Activated CD8-positive, alpha-beta memory T cell treated with anti-CD3 and anti-CD28 coated beads, Interleukin-2, amount 10 ng/mL, durations not matched to agents 7 days and 5 days (primary cell): ENCODE results near the gene PROSER1. TPM values are rescaled to one million over a fixed set of nuclear protein-coding genes. Genes with fewer than 3 reads are reported as not detected.
A peak's percentile ranks its signal among the peaks of the same experiment; 100 is the strongest.

Source experiments
- ATAC-seq: fragments of 150-1000 bp; cut with Tn5 transposase; one replicate; pipeline ENCODE4 v1.10.0; 2021; ENCODE audit warnings: moderate library complexity
- CTCF ChIA-PET: fragments of 350-600 bp; sonication (Branson Sonifier 250); formaldehyde crosslinking; loops from one replicate; lab custom pipeline; 2021; ENCODE audit warnings: antibody characterized with exemption; lab: Charles Lee
- DNase-seq: peaks from one replicate; pipeline ENCODE4 v3.0.0-alpha.2; 2020
- H3K27ac Mint-ChIP-seq: one replicate; pipeline ENCODE4 v1.8.0; 2021; ENCODE audit warnings: mild to moderate bottlenecking, mixed read lengths
- H3K27me3 Mint-ChIP-seq: one replicate; pipeline ENCODE4 v1.8.0; 2021; ENCODE audit warnings: mixed read lengths
- H3K36me3 Mint-ChIP-seq: one replicate; pipeline ENCODE4 v1.8.0; 2021; ENCODE audit warnings: mild to moderate bottlenecking, mixed read lengths
- H3K4me1 Mint-ChIP-seq: one replicate; pipeline ENCODE4 v1.8.0; 2021; ENCODE audit warnings: mixed read lengths
- H3K4me3 Mint-ChIP-seq: one replicate; pipeline ENCODE4 v1.8.0; 2021; ENCODE audit warnings: mild to moderate bottlenecking, moderate library complexity, mixed read lengths
- H3K9me3 Mint-ChIP-seq: one replicate; pipeline ENCODE4 v1.8.0; 2022; ENCODE audit warnings: low read depth, mixed read lengths
- total RNA-seq, 2 experiments: library from RNA; stranded (reverse); gene quantifications; one replicate each; pipeline ENCODE4 v1.2.3, GENCODE V29; 2021

Gene PROSER1
- total RNA-seq, 2 experiments from 2014 or later, result 65.0 to 89.2 TPM

DNA sequence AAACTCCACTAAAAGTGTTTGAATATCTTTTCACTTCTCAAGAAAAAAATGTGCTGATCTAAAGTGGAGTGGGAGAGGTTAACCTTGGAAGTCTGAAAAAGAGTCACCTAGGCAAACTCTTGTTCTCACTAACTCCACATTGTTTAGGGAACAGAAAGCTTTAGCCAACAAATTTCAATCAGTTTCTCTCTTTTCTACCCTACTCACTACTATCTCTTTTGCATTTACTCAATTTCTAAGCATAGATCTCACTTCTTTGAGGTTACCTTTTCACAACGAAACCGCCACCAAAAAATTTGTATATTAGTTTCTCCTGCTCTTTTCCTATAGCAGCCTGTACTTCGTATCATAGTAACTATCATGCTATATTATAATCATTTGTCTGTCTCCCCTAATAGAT is 6.6 kb upstream of the PROSER1 start:
- peaks cover 19% of the 10 kb centered on the region for H3K4me1 Mint-ChIP-seq
- no peaks in the 10 kb centered on the region for H3K9me3 Mint-ChIP-seq
- H3K27ac Mint-ChIP-seq, result no peak overlapping the region
- DNase-seq (no peak), ATAC-seq (no peak)
- peaks cover 42% of the 10 kb centered on the region for H3K36me3 Mint-ChIP-seq
- H3K27me3 Mint-ChIP-seq, result no peaks in the 10 kb centered on the region
- no peak overlapping the region for H3K4me3 Mint-ChIP-seq
- CTCF ChIA-PET, result no interaction called here

DNA sequence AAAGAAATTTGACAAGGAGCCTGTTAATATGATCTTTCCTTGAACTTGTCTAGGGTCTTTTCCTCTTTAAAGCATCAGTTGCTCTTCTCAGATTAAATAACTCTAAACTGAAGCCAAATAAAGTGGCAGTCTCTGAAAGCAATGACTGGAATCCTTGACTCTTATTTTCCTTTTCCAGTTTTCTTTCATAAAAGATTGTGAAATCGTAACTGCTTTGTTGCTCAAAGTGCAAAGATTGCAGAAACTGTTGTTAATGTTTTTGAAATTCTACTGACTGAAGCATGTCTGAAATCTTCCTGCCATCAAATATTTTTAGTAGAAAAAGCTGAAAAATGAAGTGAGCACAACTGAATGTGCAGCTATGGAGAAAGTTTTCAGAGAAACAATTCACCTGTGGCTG is 2.3 kb upstream of the PROSER1 start:
- CTCF ChIA-PET, result no interaction called here
- H3K9me3 Mint-ChIP-seq, result no peaks in the 10 kb centered on the region
- H3K27ac Mint-ChIP-seq, result no peak overlapping the region
- H3K4me3 Mint-ChIP-seq, result peak overlapping the region; percentile 24
- H3K4me1 Mint-ChIP-seq, result peaks cover 30% of the 10 kb centered on the region
- H3K27me3 Mint-ChIP-seq, result no peaks in the 10 kb centered on the region
- peaks cover 30% of the 10 kb centered on the region for H3K36me3 Mint-ChIP-seq
- no peak for ATAC-seq
- DNase-seq, result no peak

DNA sequence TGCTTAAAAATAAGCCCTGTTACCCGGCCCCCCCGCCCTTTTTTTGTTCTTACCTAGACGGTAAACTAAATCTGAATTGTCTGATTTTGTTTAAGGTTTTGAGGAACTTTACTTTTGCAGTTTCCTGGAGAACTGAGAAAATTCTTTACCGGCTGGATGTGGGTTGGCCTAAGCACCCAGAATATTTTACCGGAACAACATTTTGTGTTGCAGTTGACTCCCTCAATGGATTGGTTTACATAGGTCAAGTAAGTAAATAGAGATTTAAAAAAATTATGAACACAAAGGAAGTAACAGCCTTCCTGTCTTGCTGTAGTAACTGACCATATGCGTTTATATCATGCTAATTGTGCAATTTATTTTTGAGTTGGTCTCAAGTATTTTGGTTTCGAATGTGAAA is 1.2 kb upstream of the PROSER1 start:
- CTCF ChIA-PET, result interaction anchor here (1.1 to 2.4 kb wide), 3 partner anchors 9 to 16 kb away, joined by 3 to 8 read pairs (median 3); no protein-coding TSS in a partner anchor
- DNase-seq (no peak), ATAC-seq (no peak)
- Mint-ChIP-seq H3K27me3 (no peaks in the 10 kb centered on the region), H3K4me1 (peaks cover 41% of the 10 kb centered on the region), H3K27ac (peak overlapping the region; percentile 93), H3K4me3 (peak overlapping the region; percentile 88), H3K36me3 (peaks cover 18% of the 10 kb centered on the region), H3K9me3 (no peaks in the 10 kb centered on the region)

DNA sequence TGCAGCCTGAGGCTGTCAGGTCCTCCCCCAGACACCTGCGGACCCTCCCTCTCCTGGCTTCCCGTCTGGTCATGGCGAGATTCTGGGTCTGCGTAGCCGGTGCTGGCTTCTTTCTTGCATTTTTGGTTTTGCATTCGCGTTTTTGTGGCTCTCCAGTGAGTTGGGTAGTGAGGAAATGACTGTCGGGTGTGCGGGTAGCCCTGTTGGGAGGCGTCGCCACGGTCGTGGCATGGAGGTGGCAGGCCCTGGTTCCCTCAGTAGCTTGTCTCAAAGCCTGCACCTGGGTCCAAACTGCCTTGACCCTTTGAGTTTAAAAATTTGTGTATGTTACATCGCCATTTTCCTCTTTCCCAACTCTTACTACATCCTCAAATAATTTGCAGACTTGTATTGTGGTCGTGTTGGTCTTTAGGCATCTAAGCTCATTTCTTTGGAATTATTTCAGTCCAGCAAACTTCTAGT is 711 bp upstream of the PROSER1 start:
- peak; percentile 50 for ATAC-seq
- H3K4me3 Mint-ChIP-seq, result peak overlapping the region; percentile 88
- peaks cover 17% of the 10 kb centered on the region for H3K36me3 Mint-ChIP-seq
- peak overlapping the region; percentile 93 for H3K27ac Mint-ChIP-seq
- no peaks in the 10 kb centered on the region for H3K9me3 Mint-ChIP-seq
- DNase-seq, result peak; percentile 82
- no peaks in the 10 kb centered on the region for H3K27me3 Mint-ChIP-seq
- CTCF ChIA-PET, result interaction anchor here (1.1 to 2.4 kb wide), 6 partner anchors 9 to 574 kb away, joined by 3 to 8 read pairs (median 4); no protein-coding TSS in a partner anchor
- H3K4me1 Mint-ChIP-seq, result peaks cover 45% of the 10 kb centered on the region

DNA sequence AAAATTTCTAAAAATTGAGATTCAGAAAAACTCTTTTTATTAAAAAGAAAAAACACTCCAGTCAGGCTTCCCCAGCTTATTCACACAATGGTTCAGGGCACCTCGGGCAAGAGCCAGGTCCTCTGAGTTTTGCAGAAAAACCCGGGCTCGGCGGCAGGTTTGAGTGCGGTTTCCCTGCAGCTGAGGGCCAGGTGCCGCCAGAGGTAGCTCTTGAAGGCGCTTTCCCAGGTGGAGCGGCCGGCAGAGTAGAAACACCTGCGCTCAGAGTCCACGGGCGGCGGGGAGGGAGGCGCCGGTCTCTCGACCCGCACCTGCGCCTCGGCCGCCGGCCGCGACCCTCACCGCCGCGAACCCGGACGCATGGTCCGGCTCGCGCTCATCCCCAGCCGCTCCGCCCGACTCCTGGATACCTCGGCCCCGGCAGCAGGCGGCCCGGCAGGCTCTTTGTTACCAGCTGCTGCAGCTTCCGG is 444 bp downstream of the PROSER1 start:
- no peaks in the 10 kb centered on the region for H3K27me3 Mint-ChIP-seq
- H3K36me3 Mint-ChIP-seq, result peaks cover 12% of the 10 kb centered on the region
- H3K9me3 Mint-ChIP-seq, result no peaks in the 10 kb centered on the region
- ATAC-seq (no peak), DNase-seq (no peak)
- peak overlapping the region; percentile 88 for H3K4me3 Mint-ChIP-seq
- peak overlapping the region; percentile 93 for H3K27ac Mint-ChIP-seq
- H3K4me1 Mint-ChIP-seq, result peaks cover 48% of the 10 kb centered on the region
- CTCF ChIA-PET, result interaction anchor here (0.8 to 2.4 kb wide), 7 partner anchors 9 to 575 kb away, joined by 3 to 8 read pairs (median 4); no protein-coding TSS in a partner anchor

DNA sequence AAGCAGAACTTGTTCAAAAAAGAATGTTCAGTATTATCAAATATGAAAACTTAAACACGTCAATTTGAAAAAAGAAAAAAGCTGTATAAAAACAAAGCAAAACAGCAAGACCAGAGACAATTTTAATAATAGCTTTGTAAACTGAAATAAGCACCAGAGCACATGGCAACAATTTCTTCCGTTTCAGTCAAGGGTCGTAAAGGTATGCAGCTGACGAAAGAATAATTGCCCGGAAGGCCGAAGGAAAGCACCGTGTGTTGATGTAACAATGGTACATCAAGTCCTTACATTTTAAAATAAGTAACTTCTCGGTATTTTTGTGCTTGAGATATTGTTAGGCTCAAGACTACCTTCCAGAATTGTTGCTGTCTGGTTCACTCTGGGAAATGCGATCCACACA is 1.7 kb downstream of the PROSER1 start:
- no peaks in the 10 kb centered on the region for H3K27me3 Mint-ChIP-seq

DNA sequence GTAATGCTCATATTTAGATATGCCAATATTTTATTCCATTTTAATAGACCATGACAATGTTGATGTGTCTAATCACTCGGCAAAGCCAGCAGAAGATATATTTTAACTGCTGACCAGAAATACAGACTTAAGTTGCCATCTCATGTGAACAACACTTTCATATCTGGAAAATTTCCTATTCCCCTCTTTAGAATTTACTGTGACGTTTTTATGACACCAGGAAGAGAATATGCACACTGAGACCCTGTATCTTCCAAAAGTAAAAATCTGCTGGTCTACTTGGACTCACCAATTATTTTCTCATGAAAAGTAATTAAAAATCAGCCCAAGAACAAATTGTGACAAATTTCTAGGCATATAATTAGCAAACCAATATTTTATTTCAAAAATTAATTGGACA is 2.1 kb downstream of the PROSER1 start:
- peak overlapping the region; percentile 87 for H3K27ac Mint-ChIP-seq
- DNase-seq (no peak), ATAC-seq (no peak)
- CTCF ChIA-PET, result interaction anchor here (1.0 kb wide), 1 partner anchor 14 kb away, joined by 3 read pairs; no protein-coding TSS in a partner anchor
- H3K4me3 Mint-ChIP-seq, result peak overlapping the region; percentile 88
- H3K9me3 Mint-ChIP-seq, result no peaks in the 10 kb centered on the region
- H3K4me1 Mint-ChIP-seq, result peaks cover 49% of the 10 kb centered on the region
- no peaks in the 10 kb centered on the region for H3K27me3 Mint-ChIP-seq
- peaks cover 18% of the 10 kb centered on the region for H3K36me3 Mint-ChIP-seq

More for the DNA sequence above, 1.7 kb downstream of the PROSER1 start:
- ATAC-seq, result no peak
- CTCF ChIA-PET, result interaction anchor here (0.8 to 1.0 kb wide), 2 partner anchors 14 to 62 kb away, joined by 3 read pairs; no protein-coding TSS in a partner anchor
- H3K4me1 Mint-ChIP-seq, result peaks cover 52% of the 10 kb centered on the region
- H3K36me3 Mint-ChIP-seq, result peaks cover 19% of the 10 kb centered on the region
- H3K27ac Mint-ChIP-seq, result peak overlapping the region; percentile 87
- no peaks in the 10 kb centered on the region for H3K9me3 Mint-ChIP-seq
- DNase-seq, result peak; percentile 54
- H3K4me3 Mint-ChIP-seq, result peak overlapping the region; percentile 88

DNA sequence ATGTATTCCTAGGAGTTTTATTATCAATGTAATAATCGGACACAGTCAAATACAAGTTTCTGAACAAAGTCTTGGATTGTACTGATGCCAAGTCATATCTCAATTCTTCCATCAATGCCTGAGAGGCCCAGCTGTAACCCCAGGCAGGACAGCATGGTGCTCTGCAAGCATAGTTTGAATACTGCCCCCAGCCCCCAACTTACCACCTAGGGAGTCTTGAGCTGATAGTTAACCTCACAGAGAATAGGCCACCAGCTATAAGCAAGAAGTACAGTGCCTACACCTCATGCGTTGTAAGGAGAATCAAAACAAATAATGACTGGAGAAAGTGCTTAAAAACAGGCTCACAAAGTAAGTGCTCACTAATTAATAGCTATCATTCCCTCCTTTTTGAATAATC is 2.7 kb downstream of the PROSER1 start:
- CTCF ChIA-PET, result no interaction called here
- Mint-ChIP-seq H3K36me3 (peaks cover 12% of the 10 kb centered on the region), H3K4me1 (peaks cover 44% of the 10 kb centered on the region), H3K4me3 (peak overlapping the region; percentile 88), H3K9me3 (no peaks in the 10 kb centered on the region), H3K27ac (peak overlapping the region; percentile 87), H3K27me3 (no peaks in the 10 kb centered on the region)
- DNase-seq (no peak), ATAC-seq (no peak)

DNA sequence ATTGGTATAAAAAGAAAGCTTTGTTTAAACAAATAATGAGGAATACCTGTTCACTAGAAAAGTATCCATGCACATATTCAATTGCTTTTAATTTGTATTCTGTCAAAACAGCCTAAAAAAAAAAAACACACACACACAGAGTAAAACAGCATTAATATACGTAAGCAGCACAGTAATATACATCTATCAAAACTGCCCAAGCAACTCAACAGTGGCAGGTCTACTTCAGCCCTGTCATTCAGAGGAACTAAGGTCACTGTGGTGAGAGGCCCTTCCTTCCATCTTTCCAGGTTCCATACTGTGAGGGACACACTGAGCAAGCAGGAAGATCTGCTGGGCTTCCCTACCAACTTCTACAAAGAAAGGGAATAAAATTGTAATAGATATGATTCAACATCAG is 3.8 kb downstream of the PROSER1 start:
- H3K4me1 Mint-ChIP-seq, result peaks cover 38% of the 10 kb centered on the region
- no peaks in the 10 kb centered on the region for H3K27me3 Mint-ChIP-seq
- H3K9me3 Mint-ChIP-seq, result no peaks in the 10 kb centered on the region
- peak overlapping the region; percentile 24 for H3K4me3 Mint-ChIP-seq
- H3K27ac Mint-ChIP-seq, result peak overlapping the region; percentile 63
- ATAC-seq, result no peak
- H3K36me3 Mint-ChIP-seq, result peaks cover 14% of the 10 kb centered on the region
- CTCF ChIA-PET, result interaction anchor here (1.3 kb wide), 1 partner anchor 17 kb away, joined by 4 read pairs; no protein-coding TSS in a partner anchor
- DNase-seq, result no peak

DNA sequence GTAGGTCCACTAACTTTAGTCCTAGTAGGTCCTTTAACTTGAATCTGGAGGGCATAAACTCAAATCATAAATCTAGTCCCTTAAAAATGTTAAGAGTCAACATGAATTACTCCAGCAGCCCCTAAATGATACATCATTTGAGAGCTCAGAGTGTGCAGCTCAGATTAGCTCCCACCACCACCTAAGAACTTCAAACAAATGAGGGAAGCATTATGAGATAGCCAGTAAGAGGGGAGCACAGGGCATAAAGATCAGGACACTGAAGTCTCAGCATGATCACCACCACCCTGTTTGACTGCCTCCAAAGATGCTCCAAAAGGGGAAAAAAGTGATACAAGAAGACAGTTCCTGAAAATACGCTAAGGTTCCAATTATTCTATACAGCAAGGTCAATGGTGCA is 5.7 kb downstream of the PROSER1 start:
- Mint-ChIP-seq H3K36me3 (peaks cover 20% of the 10 kb centered on the region), H3K4me3 (no peak overlapping the region), H3K4me1 (peaks cover 37% of the 10 kb centered on the region), H3K27me3 (no peaks in the 10 kb centered on the region), H3K9me3 (no peaks in the 10 kb centered on the region), H3K27ac (no peak overlapping the region)
- CTCF ChIA-PET, result interaction anchor here (0.9 to 1.4 kb wide), 3 partner anchors 9 to 14 kb away, joined by 3 read pairs; no protein-coding TSS in a partner anchor
- DNase-seq (no peak), ATAC-seq (no peak)

DNA sequence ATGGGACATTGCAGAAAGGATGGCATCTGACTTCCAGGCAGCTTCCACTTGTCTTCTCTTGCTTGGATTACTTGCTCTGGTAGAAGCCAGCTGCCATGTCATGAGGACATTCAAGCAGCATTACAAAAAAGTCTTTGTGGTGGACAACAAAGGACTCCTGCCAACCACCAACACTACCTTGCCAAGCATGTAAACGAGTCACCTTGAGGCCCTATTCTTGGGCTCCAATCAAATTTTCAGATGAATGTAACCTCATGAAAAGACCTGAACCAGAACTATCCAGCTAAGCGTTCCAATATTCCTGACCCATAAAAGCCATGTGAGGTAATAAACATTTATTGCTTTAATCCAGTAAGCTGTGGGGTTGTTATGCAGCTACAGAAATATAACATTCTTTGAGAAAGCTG is 12.5 kb downstream of the PROSER1 start:
- DNase-seq (no peak), ATAC-seq (no peak)
- Mint-ChIP-seq H3K27ac (no peak overlapping the region), H3K4me1 (peaks cover 2% of the 10 kb centered on the region), H3K4me3 (no peak overlapping the region), H3K36me3 (peaks cover 38% of the 10 kb centered on the region), H3K9me3 (no peaks in the 10 kb centered on the region), H3K27me3 (no peaks in the 10 kb centered on the region)
- CTCF ChIA-PET, result no interaction called here

DNA sequence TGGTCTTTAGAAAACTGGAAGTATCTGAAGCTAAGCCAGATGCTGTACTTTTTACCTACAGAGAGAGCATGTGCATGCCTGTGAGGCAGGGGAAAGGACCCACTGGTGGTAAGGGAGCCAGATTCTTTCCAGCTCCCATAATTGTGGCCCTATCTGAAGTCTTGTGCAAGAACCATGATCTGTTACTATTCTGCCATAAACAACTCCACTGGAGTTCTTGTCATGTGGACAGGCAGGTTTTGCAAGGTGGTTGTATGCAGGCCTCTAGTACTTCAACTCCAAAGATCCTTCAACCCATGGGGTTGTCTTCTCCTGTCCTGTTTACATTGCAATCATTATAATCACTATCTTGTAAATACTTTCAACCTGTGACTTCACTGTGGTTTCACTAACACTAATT is 14.1 kb downstream of the PROSER1 start:
- CTCF ChIA-PET, result interaction anchor here (1.1 to 1.6 kb wide), 2 partner anchors 9 to 14 kb away, joined by 3 read pairs; partner anchors contain the start of genes NHLRC3 and PROSER1
- no peak overlapping the region for H3K27ac Mint-ChIP-seq
- H3K36me3 Mint-ChIP-seq, result peaks cover 42% of the 10 kb centered on the region
- ATAC-seq, result no peak
- DNase-seq, result no peak
- no peak overlapping the region for H3K4me3 Mint-ChIP-seq
- no peaks in the 10 kb centered on the region for H3K9me3 Mint-ChIP-seq
- H3K4me1 Mint-ChIP-seq, result peaks cover 2% of the 10 kb centered on the region
- H3K27me3 Mint-ChIP-seq, result no peaks in the 10 kb centered on the region

DNA sequence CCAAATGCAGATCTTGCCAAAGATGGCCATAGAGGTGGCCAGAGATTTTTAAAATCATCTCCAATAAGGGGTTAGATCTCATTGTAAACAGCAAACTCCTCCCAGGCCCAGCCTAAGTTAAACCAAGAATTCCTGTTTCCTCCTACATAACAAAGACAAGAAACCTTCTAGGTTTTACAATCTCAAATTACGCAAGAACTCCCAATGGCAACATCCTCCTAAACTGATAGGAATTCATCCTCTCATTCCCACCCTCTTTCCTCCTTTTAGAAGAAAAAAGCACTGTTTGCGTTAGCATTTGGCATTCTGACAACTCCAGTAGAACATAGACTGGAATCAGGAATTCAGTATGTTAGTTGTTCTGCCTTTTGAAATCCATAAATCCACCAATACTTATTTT is 14.6 kb downstream of the PROSER1 start:
- Mint-ChIP-seq H3K36me3 (peaks cover 42% of the 10 kb centered on the region), H3K9me3 (no peaks in the 10 kb centered on the region), H3K4me1 (peaks cover 6% of the 10 kb centered on the region), H3K27me3 (no peaks in the 10 kb centered on the region), H3K27ac (no peak overlapping the region), H3K4me3 (no peak overlapping the region)
- no peak for ATAC-seq
- CTCF ChIA-PET, result interaction anchor here (1.1 to 1.6 kb wide), 2 partner anchors 9 to 15 kb away, joined by 3 read pairs; partner anchors contain the start of genes NHLRC3 and PROSER1
- DNase-seq, result no peak
